GM12874 (cell line): Measurements from ENCODE around the gene CBX6.

ENCODE experiments used
- CTCF ChIP-seq: IDR thresholded peaks from 2 replicates; pipeline ENCODE4 v1.5.1; 2011; ENCODE audit warnings: low read depth, mild to moderate bottlenecking, control low read depth, low read length, moderate library complexity; ENCODE audit not compliant: insufficient read depth

The CBX6 gene

GRCh38 chr22:38853196-38853651 lies 18.8 kb downstream of the CBX6 start:
- TF ChIP-seq CTCF, result no peak

GRCh38 chr22:38852522-38852921 lies 19.5 kb downstream of the CBX6 start:
- TF ChIP-seq CTCF, result no peak

GRCh38 chr22:38850941-38851849 lies 20.8 kb downstream of the CBX6 start:
- no peak for TF ChIP-seq CTCF

GRCh38 chr22:38850399-38850798 lies 21.6 kb downstream of the CBX6 start:
- no peak for TF ChIP-seq CTCF

- TF ChIP-seq CTCF, result no peak
Measured at GRCh38 chr22:38849811-38850210, 22.2 kb downstream of the CBX6 start.

GRCh38 chr22:38846412-38846811 lies 25.6 kb downstream of the CBX6 start:
- no peak for TF ChIP-seq CTCF

GRCh38 chr22:38845004-38845740 lies 26.8 kb downstream of the CBX6 start:
- TF ChIP-seq CTCF, result no peak
